CD4-positive, alpha-beta T cell treated with Interleukin-6 at 100 ng/mL for 8 hours (primary cell): ENCODE results near the gene AIP.

Experiments used
- DNase-seq: peaks from one replicate; pipeline ENCODE4 v3.0.0-alpha.2; 2020; ENCODE audit warnings: mixed read lengths, low spot score

Gene AIP

DNA sequence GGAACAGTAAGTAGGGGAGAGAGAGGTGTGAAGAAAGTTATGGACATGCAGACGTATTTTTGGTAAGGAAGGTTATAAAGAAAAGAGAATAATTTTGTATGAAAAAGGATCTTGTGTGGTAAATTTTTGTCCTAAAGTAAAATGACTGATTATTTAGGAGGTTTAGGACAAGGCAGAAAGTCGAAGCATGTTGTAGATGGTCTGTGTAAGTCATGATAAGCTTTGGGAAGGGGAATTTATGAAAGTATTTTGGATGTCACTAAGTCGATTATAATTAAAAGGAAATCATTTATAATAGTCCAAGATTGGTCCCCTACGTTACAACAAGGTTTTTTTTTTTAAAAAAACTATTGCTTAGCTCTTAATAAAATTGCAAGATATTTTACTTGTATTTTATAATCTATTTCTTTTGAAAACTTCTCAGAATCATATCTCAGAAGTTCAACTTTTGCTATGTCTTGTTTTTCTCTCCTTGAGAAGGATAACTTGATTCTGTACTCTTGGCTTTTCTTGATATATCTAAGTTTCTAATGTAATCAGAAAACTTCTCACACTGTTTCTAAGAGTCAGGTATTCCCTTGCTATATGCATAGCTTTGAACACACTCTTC lies 51.3 kb downstream of the AIP start:
- DNase-seq = no peak

DNA sequence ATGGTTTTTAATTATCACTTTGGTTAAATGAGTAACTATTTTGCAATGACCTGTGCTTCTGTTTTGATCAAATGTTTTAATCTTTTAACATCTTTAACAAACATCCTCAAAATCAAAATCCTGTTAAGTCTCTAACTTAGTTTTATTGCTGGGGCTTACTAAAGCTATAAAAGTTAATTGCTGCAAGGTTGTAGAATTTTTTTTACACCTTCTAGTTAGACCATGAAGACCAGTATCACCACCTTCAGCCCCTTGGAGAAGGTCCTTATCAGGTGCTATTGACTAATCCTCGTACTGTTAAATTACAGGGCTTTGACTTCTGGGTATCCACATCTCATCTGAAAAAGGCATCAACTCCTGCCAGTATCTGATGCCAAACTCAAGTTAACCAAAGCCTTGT lies 52.7 kb downstream of the AIP start:
- DNase-seq = no peak

DNA sequence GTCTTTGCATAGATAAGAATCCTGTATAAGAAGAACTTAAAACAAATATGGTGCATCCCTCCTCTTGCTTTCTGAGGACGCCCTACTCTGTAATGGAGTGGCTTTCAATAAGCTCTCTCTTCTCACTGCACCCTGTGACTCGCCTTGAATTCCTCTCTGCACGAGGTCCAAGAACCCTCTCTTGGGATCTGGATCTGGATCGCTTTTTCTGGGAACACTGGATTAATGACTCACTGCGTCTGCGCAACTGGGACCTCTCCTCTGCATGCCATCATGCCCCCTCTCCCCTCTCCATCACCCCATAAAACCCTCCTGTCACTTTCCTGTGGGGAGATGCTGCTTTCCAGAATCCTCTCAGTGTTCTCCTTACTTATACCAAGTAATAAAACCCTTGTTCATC lies 55.5 kb downstream of the AIP start:
- no peak for DNase-seq

DNA sequence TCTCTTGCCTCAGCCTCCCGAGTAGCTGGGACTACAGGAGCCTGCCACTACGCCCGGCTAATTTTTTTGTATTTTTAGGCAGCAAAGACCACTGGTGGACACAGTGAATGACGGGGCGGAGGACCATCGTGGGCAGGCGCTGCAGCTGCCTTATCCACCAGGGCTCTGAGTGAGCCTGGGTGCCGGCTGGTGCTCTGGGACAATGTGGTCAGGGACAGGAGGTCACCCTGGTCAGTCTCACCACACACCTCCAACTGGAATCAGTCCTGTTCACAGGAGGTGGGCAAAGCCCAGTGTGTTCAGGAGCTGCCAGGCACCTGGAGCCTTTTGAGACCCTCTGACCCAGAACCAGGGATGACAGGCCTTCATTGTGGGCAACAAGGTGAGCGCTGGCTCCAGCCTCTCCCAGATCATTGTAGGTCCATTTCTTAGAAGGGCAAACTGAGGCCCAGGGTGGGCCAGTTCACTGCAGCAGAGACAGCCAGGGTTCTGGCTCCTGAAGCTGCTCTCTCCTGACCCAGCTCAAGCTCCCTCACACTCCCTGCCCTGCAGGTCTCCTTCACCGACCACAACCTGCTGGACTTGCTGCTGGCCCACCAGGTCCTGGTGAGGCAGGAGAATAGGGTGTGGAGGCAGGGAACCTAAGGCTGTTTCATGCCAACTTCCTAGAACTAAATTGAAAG lies 56.1 kb downstream of the AIP start:
- DNase-seq = no peak

DNA sequence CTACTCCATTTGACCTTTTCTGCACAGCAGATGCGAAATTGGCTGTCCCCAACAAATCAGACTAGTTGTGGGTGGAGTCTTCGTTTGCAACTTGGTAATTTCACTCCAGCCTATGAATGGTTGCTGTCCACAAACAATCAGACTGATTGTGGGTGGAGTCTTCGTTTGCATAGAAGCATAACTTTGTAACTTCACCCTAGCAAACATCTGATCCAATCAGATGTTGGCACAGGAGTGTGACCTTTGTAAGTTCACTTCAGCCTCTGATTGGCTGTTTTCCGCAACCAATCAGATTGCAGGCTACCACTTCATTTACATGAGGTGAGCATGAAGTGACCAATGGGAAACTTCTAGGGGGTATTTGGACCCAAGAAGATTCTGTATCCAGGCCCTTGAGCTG lies 56.7 kb downstream of the AIP start:
- no peak for DNase-seq
